NCI-H510A (cell line): ENCODE measurements around the gene UGP2.

Experiments used
- DNase-seq: peaks from one replicate; lab custom pipeline; 2025; lab: John Stamatoyannopoulos, UW

UGP2 gene

GRCh38 chr2:63865159-63865799, 23.6 kb downstream of the UGP2 start:
- no peak for DNase-seq

GRCh38 chr2:63866009-63866709, 24.5 kb downstream of the UGP2 start:
- no peak for DNase-seq

- no peak for DNase-seq
Measured at GRCh38 chr2:63870679-63871078, 29.0 kb downstream of the UGP2 start.

- no peak for DNase-seq
Measured at GRCh38 chr2:63871864-63872263, 30.2 kb downstream of the UGP2 start.

GRCh38 chr2:63872571-63873328, 31.1 kb downstream of the UGP2 start:
- no peak for DNase-seq

GRCh38 chr2:63874204-63875130, 32.8 kb downstream of the UGP2 start:
- no peak for DNase-seq

GRCh38 chr2:63875131-63875527, 33.4 kb downstream of the UGP2 start:
- no peak for DNase-seq

- DNase-seq: no peak
Measured at GRCh38 chr2:63875559-63876245, 34.0 kb downstream of the UGP2 start.

GRCh38 chr2:63876311-63876710, 34.6 kb downstream of the UGP2 start:
- DNase-seq: no peak

- DNase-seq: no peak
Measured at GRCh38 chr2:63878486-63878885, 36.8 kb downstream of the UGP2 start.

- no peak for DNase-seq
Measured at GRCh38 chr2:63879876-63880433, 38.3 kb downstream of the UGP2 start.

- no peak for DNase-seq
Measured at GRCh38 chr2:63880625-63881024, 38.9 kb downstream of the UGP2 start.

- no peak for DNase-seq
Measured at GRCh38 chr2:63881205-63881604, 39.5 kb downstream of the UGP2 start.

- DNase-seq: no peak
Measured at GRCh38 chr2:63882395-63883105, 40.9 kb downstream of the UGP2 start.

- DNase-seq: no peak
Measured at GRCh38 chr2:63886445-63886844, 44.7 kb downstream of the UGP2 start.

GRCh38 chr2:63888053-63888452, 46.4 kb downstream of the UGP2 start:
- DNase-seq: no peak

- DNase-seq: peak; percentile 6
Measured at GRCh38 chr2:63888490-63889402, 47.0 kb downstream of the UGP2 start.

- DNase-seq: no peak
Measured at GRCh38 chr2:63890678-63891077, 49.0 kb downstream of the UGP2 start.

- DNase-seq: no peak
Measured at GRCh38 chr2:63891488-63892030, 49.9 kb downstream of the UGP2 start.
